Activated CD8-positive, alpha-beta T cell treated with anti-CD3 and anti-CD28 coated beads, Interleukin-2, amount 10 ng/mL, durations not matched to agents 7 days and 5 days (primary cell): Measurements from ENCODE around the gene KSR1. TPM values are rescaled to one million over a fixed set of nuclear protein-coding genes. Genes with fewer than 3 reads are reported as not detected.
"Not testable (repeated sequence)": the region's sequence is repeated elsewhere in the genome, so short reads cannot be mapped to it uniquely, and the experiment has no call there.

Source experiments
- ATAC-seq: fragments of 150-1000 bp; cut with Tn5 transposase; one replicate; pipeline ENCODE4 v1.10.0; 2021; ENCODE audit warnings: moderate library complexity
- CTCF ChIA-PET: fragments of 350-600 bp; sonication (Branson Sonifier 250); formaldehyde crosslinking; loops from one replicate; lab custom pipeline; 2021; ENCODE audit warnings: antibody characterized with exemption; lab: Charles Lee
- POLR2A ChIA-PET: fragments of 350-600 bp; sonication (Branson Sonifier 250); formaldehyde crosslinking; loops from one replicate; lab custom pipeline; 2021; ENCODE audit warnings: antibody characterized with exemption; lab: Charles Lee
- DNase-seq: peaks from one replicate; pipeline ENCODE4 v3.0.0-alpha.2; 2020
- H3K27ac Mint-ChIP-seq: one replicate; pipeline ENCODE4 v1.8.0; 2021; ENCODE audit warnings: mild to moderate bottlenecking, mixed read lengths
- H3K27me3 Mint-ChIP-seq: one replicate; pipeline ENCODE4 v1.8.0; 2021; ENCODE audit warnings: low read depth, mixed read lengths
- H3K36me3 Mint-ChIP-seq: one replicate; pipeline ENCODE4 v1.8.0; 2021; ENCODE audit warnings: low read depth, mixed read lengths
- H3K4me1 Mint-ChIP-seq: one replicate; pipeline ENCODE4 v1.8.0; 2021; ENCODE audit warnings: low read depth, mixed read lengths
- H3K4me3 Mint-ChIP-seq: one replicate; pipeline ENCODE4 v1.8.0; 2021; ENCODE audit warnings: mild to moderate bottlenecking, mixed read lengths
- H3K9me3 Mint-ChIP-seq: one replicate; pipeline ENCODE4 v1.8.0; 2022; ENCODE audit warnings: mixed read lengths; ENCODE audit not compliant: insufficient read depth
- total RNA-seq, 2 experiments: library from RNA; stranded (reverse); gene quantifications; one replicate each; pipeline ENCODE4 v1.2.3, GENCODE V29; 2021

KSR1 gene
- total RNA-seq, 2 experiments from 2014 or later = 45.3 to 45.8 TPM

DNA sequence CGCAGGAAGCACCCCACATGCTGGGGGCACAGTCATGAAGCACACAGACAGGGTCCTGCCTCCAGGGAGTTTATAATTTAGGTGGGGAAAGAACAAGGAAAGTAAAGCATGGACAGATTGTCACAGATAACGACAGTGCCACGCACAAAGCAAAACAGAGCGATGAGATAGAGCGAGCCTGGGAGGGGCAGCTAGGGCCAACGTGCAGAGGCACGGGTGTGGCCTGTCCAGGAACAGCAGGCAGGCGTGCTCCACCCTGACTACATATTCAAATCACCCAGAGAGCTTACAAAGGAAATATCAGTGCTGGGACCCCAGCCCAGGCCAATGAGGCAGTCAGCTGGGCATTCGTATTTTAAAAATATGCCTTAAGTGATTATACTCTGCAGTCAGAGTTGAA, 191.5 kb downstream of the KSR1 start:
- Mint-ChIP-seq H3K27me3 (no peaks in the 10 kb centered on the region), H3K9me3 (no peaks in the 10 kb centered on the region), H3K27ac (no peak overlapping the region), H3K4me3 (no peak overlapping the region), H3K36me3 (peaks cover 33% of the 10 kb centered on the region), H3K4me1 (peaks cover 7% of the 10 kb centered on the region)
- ATAC-seq (no peak), DNase-seq (no peak)
- POLR2A ChIA-PET = interaction anchor here (1.0 kb wide), 1 partner anchor 41 kb away, joined by 3 read pairs; no protein-coding TSS in a partner anchor
- CTCF ChIA-PET = interaction anchor here (0.8 to 16.2 kb wide), 4 partner anchors 41 to 411 kb away, joined by 3 to 281 read pairs (median 6); no protein-coding TSS in a partner anchor

DNA sequence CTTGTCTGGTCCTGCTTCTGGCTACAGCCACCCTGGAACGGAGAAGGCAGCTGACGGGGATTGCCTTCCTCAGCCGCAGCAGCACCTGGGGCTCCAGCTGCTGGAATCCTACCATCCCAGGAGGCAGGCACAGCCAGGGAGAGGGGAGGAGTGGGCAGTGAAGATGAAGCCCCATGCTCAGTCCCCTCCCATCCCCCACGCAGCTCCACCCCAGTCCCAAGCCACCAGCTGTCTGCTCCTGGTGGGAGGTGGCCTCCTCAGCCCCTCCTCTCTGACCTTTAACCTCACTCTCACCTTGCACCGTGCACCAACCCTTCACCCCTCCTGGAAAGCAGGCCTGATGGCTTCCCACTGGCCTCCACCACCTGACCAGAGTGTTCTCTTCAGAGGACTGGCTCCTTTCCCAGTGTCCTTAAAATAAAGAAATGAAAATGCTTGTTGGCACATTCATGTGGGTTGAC, 192.9 kb downstream of the KSR1 start:
- ChIA-PET CTCF (interaction anchor here (0.5 to 16.2 kb wide), 2 partner anchors 42 to 105 kb away, joined by 3 to 281 read pairs; no protein-coding TSS in a partner anchor), POLR2A (interaction anchor here (0.7 kb wide), 1 partner anchor 45 kb away, joined by 3 read pairs; no protein-coding TSS in a partner anchor)
- not testable (repeated sequence) for H3K27ac Mint-ChIP-seq, H3K4me3 Mint-ChIP-seq, DNase-seq, H3K4me1 Mint-ChIP-seq, H3K27me3 Mint-ChIP-seq, ATAC-seq, H3K9me3 Mint-ChIP-seq
- peaks cover 24% of the 10 kb centered on the region for H3K36me3 Mint-ChIP-seq

DNA sequence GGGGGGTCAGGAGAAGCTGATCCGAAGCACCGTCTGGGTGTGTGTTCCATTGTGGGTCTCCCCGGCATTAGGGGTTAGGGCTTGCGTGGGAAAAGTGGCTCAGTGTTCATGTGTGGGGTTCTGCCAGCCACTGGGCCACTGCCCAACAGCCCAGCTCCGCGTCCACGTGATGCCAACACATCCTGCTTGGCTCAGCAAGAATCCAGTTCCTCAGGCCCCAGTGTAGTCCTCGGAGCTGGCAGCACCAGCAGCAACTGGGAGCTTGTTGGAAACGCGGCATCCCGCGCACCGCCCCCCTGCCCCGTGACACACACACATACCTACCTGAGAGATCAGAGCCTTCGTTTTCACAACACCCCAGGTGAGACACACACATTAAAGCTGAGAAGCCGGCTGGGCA, 193.7 kb downstream of the KSR1 start:
- ATAC-seq (no peak), DNase-seq (no peak)
- Mint-ChIP-seq H3K27ac (no peak overlapping the region), H3K4me1 (peaks cover 13% of the 10 kb centered on the region), H3K4me3 (no peak overlapping the region), H3K27me3 (no peaks in the 10 kb centered on the region), H3K36me3 (peaks cover 23% of the 10 kb centered on the region), H3K9me3 (no peaks in the 10 kb centered on the region)
- POLR2A ChIA-PET = interaction anchor here (1.1 to 1.7 kb wide), 2 partner anchors 17 to 41 kb away, joined by 3 to 13 read pairs; no protein-coding TSS in a partner anchor
- CTCF ChIA-PET = interaction anchor here (0.5 to 16.2 kb wide), 7 partner anchors 9 to 106 kb away, joined by 3 to 281 read pairs (median 8); no protein-coding TSS in a partner anchor

DNA sequence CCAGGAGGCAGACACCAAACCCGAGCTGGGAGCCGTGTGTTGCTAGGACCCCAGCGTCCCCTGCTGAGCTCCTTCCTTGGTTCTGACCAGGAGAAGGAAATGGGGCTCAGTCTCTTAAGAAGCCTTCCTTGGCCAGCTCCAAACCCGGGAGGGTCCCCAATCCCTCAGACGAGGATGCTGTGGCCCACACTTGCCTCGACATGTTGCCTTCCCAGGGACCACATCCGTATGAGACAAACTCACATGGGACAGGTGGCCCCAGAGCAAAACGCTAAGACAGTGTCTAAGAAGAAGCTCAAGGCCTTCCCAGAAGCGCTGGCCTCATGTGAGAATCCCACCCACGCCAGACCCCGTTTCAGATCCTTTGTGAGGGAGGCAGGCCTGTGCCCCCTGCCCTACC, 194.6 kb downstream of the KSR1 start:
- no peak overlapping the region for H3K27ac Mint-ChIP-seq
- no peaks in the 10 kb centered on the region for H3K9me3 Mint-ChIP-seq
- peaks cover 21% of the 10 kb centered on the region for H3K36me3 Mint-ChIP-seq
- CTCF ChIA-PET = interaction anchor here (0.9 to 16.2 kb wide), 12 partner anchors 10 to 415 kb away, joined by 3 to 281 read pairs (median 7); no protein-coding TSS in a partner anchor
- H3K27me3 Mint-ChIP-seq = no peaks in the 10 kb centered on the region
- ATAC-seq = no peak
- DNase-seq = no peak
- POLR2A ChIA-PET = interaction anchor here (1.7 kb wide), 1 partner anchor 42 kb away, joined by 13 read pairs; no protein-coding TSS in a partner anchor
- no peak overlapping the region for H3K4me3 Mint-ChIP-seq
- peaks cover 13% of the 10 kb centered on the region for H3K4me1 Mint-ChIP-seq

DNA sequence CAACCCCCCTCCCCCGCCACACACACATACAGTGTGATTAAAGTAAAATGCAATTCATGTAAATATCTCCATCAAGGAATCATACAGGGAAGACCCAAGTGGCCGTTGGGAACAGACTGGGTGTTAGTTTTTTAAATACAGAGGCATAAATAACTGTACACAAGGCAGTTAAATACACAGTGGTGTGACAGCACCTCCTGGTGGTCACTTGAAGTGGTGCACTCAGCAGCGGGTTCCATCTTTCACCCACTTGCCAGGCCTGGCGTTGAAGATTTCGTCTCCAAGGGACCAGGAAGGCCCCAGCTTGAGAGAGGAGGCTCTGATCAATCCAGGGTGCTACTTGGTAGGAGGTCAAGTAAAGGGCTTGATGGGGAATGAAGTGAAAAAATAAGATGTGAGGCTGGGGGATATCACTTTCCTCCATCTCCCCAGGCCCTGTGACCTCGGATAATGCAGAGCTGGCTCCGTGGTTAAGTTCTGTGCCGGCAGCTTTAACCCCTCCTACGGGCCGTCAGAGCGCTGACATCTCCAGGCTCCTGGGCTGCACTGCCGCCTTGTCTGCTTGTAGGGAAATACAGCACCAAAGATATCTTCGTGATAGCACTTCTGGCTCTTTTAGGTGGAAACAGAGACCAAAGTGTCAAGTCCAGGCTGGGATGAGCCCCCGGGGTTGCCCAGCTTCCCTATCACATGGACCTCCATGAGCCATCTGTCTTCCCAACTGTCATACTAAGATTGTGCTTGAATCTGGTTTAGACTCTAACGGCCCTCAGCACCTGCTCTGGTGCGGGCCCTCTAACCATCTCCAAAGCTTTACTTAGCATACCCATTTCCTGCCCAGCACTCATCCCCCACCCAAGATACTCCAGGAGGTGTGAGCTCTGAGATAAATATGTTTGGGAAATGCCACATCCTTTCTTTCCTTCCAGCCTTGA, 195.4 kb downstream of the KSR1 start:
- POLR2A ChIA-PET = interaction anchor here (1.1 to 1.7 kb wide), 2 partner anchors 43 to 357 kb away, joined by 3 to 13 read pairs; no protein-coding TSS in a partner anchor
- no peak overlapping the region for H3K4me3 Mint-ChIP-seq
- H3K36me3 Mint-ChIP-seq = peaks cover 18% of the 10 kb centered on the region
- ATAC-seq = peak; percentile 64
- CTCF ChIA-PET = interaction anchor here (0.6 to 16.2 kb wide), 16 partner anchors 9 to 415 kb away, joined by 3 to 281 read pairs (median 6); partner anchors contain the start of gene LYRM9
- peak; percentile 80 for DNase-seq
- H3K4me1 Mint-ChIP-seq = peaks cover 13% of the 10 kb centered on the region
- no peaks in the 10 kb centered on the region for H3K27me3 Mint-ChIP-seq
- no peak overlapping the region for H3K27ac Mint-ChIP-seq
- H3K9me3 Mint-ChIP-seq = no peaks in the 10 kb centered on the region

DNA sequence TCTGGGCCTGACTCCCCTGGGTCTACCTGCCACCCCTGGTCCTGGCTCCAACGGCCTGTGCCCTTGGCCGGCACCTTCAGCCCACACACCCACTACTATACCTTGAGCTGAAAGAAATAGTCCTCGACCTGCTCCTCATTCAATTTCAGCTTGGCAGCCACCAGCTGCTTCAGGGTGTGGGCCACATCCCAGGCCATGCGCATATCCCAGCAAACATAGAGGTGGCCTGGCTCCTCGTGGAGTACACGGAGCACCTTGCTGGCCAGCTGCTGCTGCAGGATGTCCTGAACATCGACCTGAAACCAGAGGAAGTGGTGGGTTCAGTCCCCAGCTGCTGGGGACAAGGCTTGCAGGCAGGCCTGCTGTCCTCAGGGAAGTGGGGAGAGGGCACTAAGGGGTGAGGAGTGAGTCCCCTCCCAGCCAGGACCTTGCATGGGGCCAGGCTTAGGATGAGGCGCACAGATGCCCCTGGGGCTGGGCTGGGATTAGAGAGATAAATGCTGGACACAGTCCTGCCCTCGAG, 197.3 kb downstream of the KSR1 start:
- H3K27ac Mint-ChIP-seq, H3K27me3 Mint-ChIP-seq, DNase-seq, H3K9me3 Mint-ChIP-seq, ATAC-seq, POLR2A ChIA-PET, H3K4me3 Mint-ChIP-seq, H3K36me3 Mint-ChIP-seq: not testable (repeated sequence)
- CTCF ChIA-PET = interaction anchor here (1.5 to 16.2 kb wide), 6 partner anchors 10 to 416 kb away, joined by 4 to 281 read pairs (median 10); no protein-coding TSS in a partner anchor
- peaks cover 13% of the 10 kb centered on the region for H3K4me1 Mint-ChIP-seq

- ChIA-PET CTCF (interaction anchor here (0.6 to 16.2 kb wide), 23 partner anchors 7 to 421 kb away, joined by 3 to 281 read pairs (median 3); partner anchors contain the start of genes LGALS9 and NOS2), POLR2A (no interaction called here)
- DNase-seq (no peak), ATAC-seq (no peak)
- Mint-ChIP-seq H3K27me3 (no peaks in the 10 kb centered on the region), H3K9me3 (no peaks in the 10 kb centered on the region), H3K4me1 (peaks cover 13% of the 10 kb centered on the region), H3K27ac (no peak overlapping the region), H3K4me3 (no peak overlapping the region), H3K36me3 (peaks cover 6% of the 10 kb centered on the region)
Observed at GRCh38 chr17:27654136-27654535, 197.9 kb downstream of the KSR1 start.

DNA sequence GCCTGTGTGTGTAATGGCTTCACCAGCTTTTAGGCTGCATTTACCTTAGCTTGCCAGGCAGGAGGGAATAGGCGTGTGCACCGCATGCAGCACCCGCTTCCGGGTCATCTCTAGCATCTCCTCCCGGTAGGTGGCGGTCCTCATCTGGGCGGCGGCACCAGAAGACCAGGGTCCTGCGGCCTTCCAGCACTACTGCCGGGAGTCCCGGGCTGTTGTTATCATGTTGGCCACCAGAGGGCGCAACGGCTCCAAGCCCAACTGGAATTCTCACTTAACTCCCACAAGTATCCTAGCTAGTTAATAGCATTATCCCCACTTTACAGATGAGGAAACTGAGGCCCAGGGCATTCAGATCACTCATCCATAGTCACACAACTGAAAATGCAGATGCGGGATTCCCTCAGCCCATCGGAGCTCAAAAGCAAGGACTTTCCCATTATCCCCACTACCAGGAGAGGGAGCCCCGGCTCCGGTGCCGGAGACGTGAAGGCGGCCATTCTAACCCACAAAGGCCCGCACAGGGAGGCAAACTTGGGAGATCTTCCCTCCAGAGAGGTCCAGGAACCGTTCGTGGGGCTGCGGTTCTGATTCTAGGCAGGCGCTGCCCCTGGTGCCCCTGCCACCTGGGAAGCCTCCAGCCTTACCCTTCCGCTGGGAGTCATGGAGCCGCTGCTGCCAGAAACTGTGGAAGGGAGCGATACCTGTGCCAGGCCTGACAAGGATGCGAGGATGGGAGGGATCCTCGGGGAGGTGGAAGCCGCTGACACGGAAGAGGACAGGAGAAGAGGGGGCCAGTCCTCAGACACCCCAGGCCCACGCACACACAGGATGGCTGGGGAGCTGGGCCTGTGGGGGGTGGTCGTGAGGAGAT, 198.6 kb downstream of the KSR1 start:
- Mint-ChIP-seq H3K27ac (no peak overlapping the region), H3K9me3 (no peaks in the 10 kb centered on the region), H3K4me3 (no peak overlapping the region), H3K27me3 (no peaks in the 10 kb centered on the region), H3K4me1 (peaks cover 13% of the 10 kb centered on the region), H3K36me3 (peaks cover 2% of the 10 kb centered on the region)
- peak; percentile 88 for ATAC-seq
- ChIA-PET CTCF (interaction anchor here (0.6 to 16.2 kb wide), 26 partner anchors 8 to 422 kb away, joined by 3 to 281 read pairs (median 3); partner anchors contain the start of genes LGALS9 and NOS2), POLR2A (no interaction called here)
- peak; percentile 79 for DNase-seq

- H3K36me3 Mint-ChIP-seq, DNase-seq, H3K27ac Mint-ChIP-seq, H3K4me3 Mint-ChIP-seq, H3K9me3 Mint-ChIP-seq, H3K27me3 Mint-ChIP-seq, ATAC-seq, POLR2A ChIA-PET: not testable (repeated sequence)
- CTCF ChIA-PET = interaction anchor here (0.9 to 16.2 kb wide), 6 partner anchors 8 to 250 kb away, joined by 3 to 281 read pairs (median 10); no protein-coding TSS in a partner anchor
- peaks cover 13% of the 10 kb centered on the region for H3K4me1 Mint-ChIP-seq
Observed at GRCh38 chr17:27655525-27656111, 199.4 kb downstream of the KSR1 start.

- H3K27me3 Mint-ChIP-seq, H3K4me3 Mint-ChIP-seq: not testable (repeated sequence)
- CTCF ChIA-PET = interaction anchor here (16.2 kb wide), 1 partner anchor 50 kb away, joined by 281 read pairs; no protein-coding TSS in a partner anchor
Observed at GRCh38 chr17:27656620-27657019, 200.4 kb downstream of the KSR1 start.

More at GRCh38 chr17:27656620-27657019, 200.4 kb downstream of the KSR1 start:
- ATAC-seq, H3K9me3 Mint-ChIP-seq, H3K27ac Mint-ChIP-seq, DNase-seq, H3K36me3 Mint-ChIP-seq, POLR2A ChIA-PET, H3K4me1 Mint-ChIP-seq: not testable (repeated sequence)
